Measurements from ENCODE around the gene PPP2R3B.

DNA sequence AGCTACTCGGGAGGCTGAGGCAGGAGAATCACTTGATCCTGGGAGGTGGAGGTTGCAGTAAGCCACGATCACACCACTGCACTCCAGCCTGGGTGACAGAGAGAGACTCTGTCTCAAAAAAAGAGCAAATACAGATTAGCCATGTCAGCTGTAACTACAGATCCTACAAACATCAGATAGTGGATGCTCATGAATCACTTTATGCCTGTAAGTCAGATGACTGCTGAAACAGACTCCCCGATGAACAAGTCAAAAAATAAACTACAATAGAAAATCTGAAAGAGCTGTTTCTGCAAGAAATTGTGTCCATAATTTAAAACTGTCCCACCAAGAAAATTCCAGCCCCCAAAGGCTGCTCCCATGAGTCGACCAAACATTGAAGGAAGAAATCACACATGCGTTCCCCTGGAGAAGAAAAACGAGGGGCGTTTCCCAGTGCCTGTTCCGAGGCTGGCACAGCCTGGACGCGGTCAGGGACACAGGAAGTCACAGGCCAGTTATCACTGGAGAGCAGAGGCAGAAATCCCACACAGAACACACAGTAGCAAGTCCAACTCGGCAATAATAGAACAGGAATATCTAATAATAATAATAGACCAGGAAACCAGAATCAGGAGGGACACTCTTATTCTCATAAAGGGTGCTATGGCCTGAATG is 38.1 kb downstream of the PPP2R3B start:
- TF ChIP-seq, protein P1, sequence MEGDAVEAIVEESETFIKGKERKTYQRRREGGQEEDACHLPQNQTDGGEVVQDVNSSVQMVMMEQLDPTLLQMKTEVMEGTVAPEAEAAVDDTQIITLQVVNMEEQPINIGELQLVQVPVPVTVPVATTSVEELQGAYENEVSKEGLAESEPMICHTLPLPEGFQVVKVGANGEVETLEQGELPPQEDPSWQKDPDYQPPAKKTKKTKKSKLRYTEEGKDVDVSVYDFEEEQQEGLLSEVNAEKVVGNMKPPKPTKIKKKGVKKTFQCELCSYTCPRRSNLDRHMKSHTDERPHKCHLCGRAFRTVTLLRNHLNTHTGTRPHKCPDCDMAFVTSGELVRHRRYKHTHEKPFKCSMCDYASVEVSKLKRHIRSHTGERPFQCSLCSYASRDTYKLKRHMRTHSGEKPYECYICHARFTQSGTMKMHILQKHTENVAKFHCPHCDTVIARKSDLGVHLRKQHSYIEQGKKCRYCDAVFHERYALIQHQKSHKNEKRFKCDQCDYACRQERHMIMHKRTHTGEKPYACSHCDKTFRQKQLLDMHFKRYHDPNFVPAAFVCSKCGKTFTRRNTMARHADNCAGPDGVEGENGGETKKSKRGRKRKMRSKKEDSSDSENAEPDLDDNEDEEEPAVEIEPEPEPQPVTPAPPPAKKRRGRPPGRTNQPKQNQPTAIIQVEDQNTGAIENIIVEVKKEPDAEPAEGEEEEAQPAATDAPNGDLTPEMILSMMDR (IDR thresholded peaks at IDR 0.05; ENCODE audit: low read depth, low read length, poor library complexity, severe bottlenecking), result no peak
- no peak for TF ChIP-seq EZH2phosphoT487 (IDR thresholded peaks at IDR 0.05; ENCODE audit: borderline replicate concordance, low read length)

All from DOHH2 (cell line).